GM19043 (cell line): ENCODE results near the gene BCAS2.

Experiments
- ATAC-seq: cut with Tn5 transposase; IDR thresholded peaks from one replicate; pipeline ENCODE4 v1.9.1; 2021; ENCODE audit warnings: low read depth; ENCODE audit not compliant: unreplicated experiment

Gene BCAS2

GRCh38 chr1:114561333-114561732 is 20.1 kb downstream of the BCAS2 start:
- no peak for ATAC-seq

GRCh38 chr1:114559356-114559755 is 22.1 kb downstream of the BCAS2 start:
- peak; percentile 55 for ATAC-seq

GRCh38 chr1:114558544-114558943 is 22.9 kb downstream of the BCAS2 start:
- no peak for ATAC-seq

GRCh38 chr1:114554577-114554976 is 26.8 kb downstream of the BCAS2 start:
- ATAC-seq: no peak

GRCh38 chr1:114552106-114552639 is 29.2 kb downstream of the BCAS2 start:
- no peak for ATAC-seq

GRCh38 chr1:114551400-114551799 is 30.0 kb downstream of the BCAS2 start:
- no peak for ATAC-seq

- no peak for ATAC-seq
Measured at GRCh38 chr1:114550336-114550735, 31.1 kb downstream of the BCAS2 start.

- no peak for ATAC-seq
Measured at GRCh38 chr1:114549137-114549536, 32.3 kb downstream of the BCAS2 start.

GRCh38 chr1:114547076-114547475 is 34.3 kb downstream of the BCAS2 start:
- ATAC-seq: no peak

- no peak for ATAC-seq
Measured at GRCh38 chr1:114545796-114546195, 35.6 kb downstream of the BCAS2 start.

- no peak for ATAC-seq
Measured at GRCh38 chr1:114545315-114545714, 36.1 kb downstream of the BCAS2 start.

GRCh38 chr1:114540821-114541220 is 40.6 kb downstream of the BCAS2 start:
- no peak for ATAC-seq

- no peak for ATAC-seq
Measured at GRCh38 chr1:114540272-114540671, 41.1 kb downstream of the BCAS2 start.

GRCh38 chr1:114536043-114536442 is 45.4 kb downstream of the BCAS2 start:
- no peak for ATAC-seq

GRCh38 chr1:114535401-114535800 is 46.0 kb downstream of the BCAS2 start:
- no peak for ATAC-seq

GRCh38 chr1:114531094-114531493 is 50.3 kb downstream of the BCAS2 start:
- no peak for ATAC-seq

- ATAC-seq: no peak
Measured at GRCh38 chr1:114530224-114530623, 51.2 kb downstream of the BCAS2 start.

- no peak for ATAC-seq
Measured at GRCh38 chr1:114524944-114525343, 56.5 kb downstream of the BCAS2 start.

- ATAC-seq: no peak
Measured at GRCh38 chr1:114522264-114522575, 59.2 kb downstream of the BCAS2 start.

- no peak for ATAC-seq
Measured at GRCh38 chr1:114521396-114522263, 59.8 kb downstream of the BCAS2 start.
